CD4-positive, alpha-beta T cell (primary cell): ENCODE results near the gene CCDC28A. TPM values are rescaled to one million over a fixed set of nuclear protein-coding genes. Genes with fewer than 3 reads are reported as not detected.
A peak's percentile ranks its signal among the peaks of the same experiment; 100 is the strongest.

ENCODE experiments used
- ATAC-seq: fragments of 200-7000 bp; cut with Tn5 transposase; one replicate; pipeline ENCODE4 v1.10.0; 2022; ENCODE audit warnings: mild to moderate bottlenecking; ENCODE audit not compliant: poor library complexity
- CTCF ChIA-PET: fragments of 350-600 bp; sonication (Branson Sonifier 250); formaldehyde crosslinking; loops from one replicate; lab custom pipeline; 2021; ENCODE audit warnings: antibody characterized with exemption, inconsistent platforms; lab: Charles Lee
- POLR2A ChIA-PET: fragments of 350-600 bp; sonication (Branson Sonifier 250); formaldehyde crosslinking; loops from one replicate; lab custom pipeline; 2021; ENCODE audit warnings: antibody characterized with exemption, inconsistent platforms; lab: Charles Lee
- DNase-seq, 14 experiments: peaks; one replicate each; pipeline ENCODE4 v3.0.0-alpha.2; 2013 to 2020; ENCODE audit warnings: mixed read lengths in 2 of 14
- H3K27ac ChIP-seq, 2 donors: one replicate each; pipeline versions ENCODE4 v1.5.1 to v1.7.0; 2013; ENCODE audit warnings: low read length in 2 of 2, low read depth in 1 of 2, mild to moderate bottlenecking in 1 of 2
- H3K27me3 ChIP-seq, 2 experiments: 1 replicate in 1 of 2; 2 replicates in 1 of 2; pipeline versions ENCODE4 v1.6.1 to v1.7.0; 2013; ENCODE audit warnings: low read length in 2 of 2, control low read depth in 1 of 2, mild to moderate bottlenecking in 1 of 2, moderate library complexity in 1 of 2; ENCODE audit not compliant: insufficient read depth in 2 of 2, control insufficient read depth in 1 of 2
- H3K36me3 ChIP-seq: one replicate; pipeline ENCODE4 v1.6.1; 2013; ENCODE audit warnings: low read length, control low read depth; ENCODE audit not compliant: insufficient read depth
- H3K4me1 ChIP-seq: one replicate; pipeline ENCODE4 v1.6.1; 2013; ENCODE audit warnings: low read length, control low read depth; ENCODE audit not compliant: insufficient read depth
- H3K4me3 ChIP-seq: one replicate; pipeline ENCODE4 v1.5.1; 2013; ENCODE audit warnings: mild to moderate bottlenecking, low read length, moderate library complexity
- H3K9me3 ChIP-seq, 2 experiments: 1 replicate in 1 of 2; 2 replicates in 1 of 2; pipeline versions ENCODE4 v1.6.1 to v1.7.0; 2013; ENCODE audit warnings: low read length in 2 of 2, mild to moderate bottlenecking in 2 of 2, control low read depth in 1 of 2, moderate library complexity in 1 of 2; ENCODE audit not compliant: control insufficient read depth in 1 of 2, insufficient read depth in 1 of 2
- H3K27ac Mint-ChIP-seq: one replicate; pipeline ENCODE4 v1.8.0; 2020; ENCODE audit warnings: mixed read lengths
- H3K27me3 Mint-ChIP-seq: one replicate; pipeline ENCODE4 v1.8.0; 2021; ENCODE audit warnings: mixed read lengths
- H3K36me3 Mint-ChIP-seq: one replicate; pipeline ENCODE4 v1.8.0; 2021; ENCODE audit warnings: low read depth, mixed read lengths
- H3K4me1 Mint-ChIP-seq: one replicate; pipeline ENCODE4 v1.8.0; 2021; ENCODE audit warnings: low read depth, mixed read lengths
- H3K4me3 Mint-ChIP-seq: one replicate; pipeline ENCODE4 v1.8.0; 2020; ENCODE audit warnings: mild to moderate bottlenecking, mixed read lengths
- H3K9me3 Mint-ChIP-seq: one replicate; pipeline ENCODE4 v1.8.0; 2020; ENCODE audit warnings: mixed read lengths
- CTCF ChIP-seq: fragments of 200-600 bp; IDR thresholded peaks from one replicate; pipeline ENCODE4 v1.8.0; 2022; ENCODE audit warnings: antibody characterized with exemption, mild to moderate bottlenecking
- intact Hi-C, 2 experiments: fragments of 100-400 bp; cut with DNase I in 1 of 2; cut with micrococcal nuclease in 1 of 2; formaldehyde crosslinking; loops; one replicate each; pipeline versions ENCODE4 v1.15.1 to v1.9.0; 2023 to 2025; cut with DNase I, micrococcal nuclease
- total RNA-seq, 174 experiments: library from RNA in 2 of 174; stranded (reverse) in 2 of 174; gene quantifications; one replicate each; pipeline ENCODE4 v1.2.3 and lab custom pipeline; 2021 to 2026

The CCDC28A gene
- total RNA-seq, 2 experiments from 2014 or later, result 36.9 to 37.2 TPM

- intact Hi-C loops, result no loop called here
- H3K27me3 Mint-ChIP-seq, result no peaks in the 10 kb centered on the region
- Histone ChIP-seq H3K27me3 (no peaks in the 10 kb centered on the region), H3K4me3 (no peak overlapping the region), H3K9me3 (no peaks in the 10 kb centered on the region), H3K27ac (no peak overlapping the region), H3K4me1 (no peaks in the 10 kb centered on the region), H3K36me3 (no peaks in the 10 kb centered on the region)
- no peak overlapping the region for H3K4me3 Mint-ChIP-seq
- ChIA-PET POLR2A (no interaction called here), CTCF (no interaction called here)
- no peaks in the 10 kb centered on the region for H3K9me3 Mint-ChIP-seq
- TF ChIP-seq CTCF, result no peak
- H3K36me3 Mint-ChIP-seq, result no peaks in the 10 kb centered on the region
- no peak overlapping the region for H3K27ac Mint-ChIP-seq
- no peaks in the 10 kb centered on the region for H3K4me1 Mint-ChIP-seq
- no peak for DNase-seq
- no peak for ATAC-seq
Observed at GRCh38 chr6:138757136-138757535, 16.4 kb upstream of the CCDC28A start.

- no peak overlapping the region for H3K27ac ChIP-seq
- peak; percentile 41 for ATAC-seq
- H3K9me3 Mint-ChIP-seq, result no peaks in the 10 kb centered on the region
Observed at GRCh38 chr6:138765896-138766655, 7.5 kb upstream of the CCDC28A start.

DNA sequence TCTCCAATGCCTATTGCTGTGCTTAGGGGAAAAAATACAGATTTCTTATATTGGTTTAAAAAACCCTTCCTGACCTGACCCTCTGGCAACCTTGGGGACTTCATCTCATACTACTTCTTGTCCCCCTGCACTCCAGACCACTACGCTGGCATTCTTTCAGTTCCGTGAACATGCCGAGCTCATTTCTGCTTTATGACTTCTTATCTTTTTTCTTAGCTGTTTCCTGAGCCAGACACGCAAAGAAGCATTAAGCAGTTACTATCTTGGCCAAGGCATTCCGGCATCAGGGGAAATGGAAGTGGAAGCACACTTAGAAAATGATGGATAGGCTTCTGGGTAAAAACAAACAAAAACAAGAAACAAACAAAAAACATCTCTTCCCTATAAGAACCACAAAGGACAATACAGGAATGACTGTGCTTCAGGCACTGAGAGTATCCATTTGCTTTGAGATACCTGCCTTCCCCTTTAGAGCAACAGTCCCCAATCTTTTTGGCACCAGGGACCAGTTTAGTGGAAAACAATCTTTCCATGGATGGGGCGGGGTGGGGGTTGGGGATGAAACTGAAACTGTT lies 4.4 kb upstream of the CCDC28A start:
- peaks cover 6% of the 10 kb centered on the region for H3K4me1 ChIP-seq
- Mint-ChIP-seq H3K36me3 (peaks cover 14% of the 10 kb centered on the region), H3K9me3 (no peaks in the 10 kb centered on the region), H3K27ac (no peak overlapping the region), H3K4me1 (peaks cover 22% of the 10 kb centered on the region), H3K27me3 (no peaks in the 10 kb centered on the region), H3K4me3 (no peak overlapping the region)
- H3K27me3 ChIP-seq, result no peaks in the 10 kb centered on the region
- H3K9me3 ChIP-seq, result no peaks in the 10 kb centered on the region
- POLR2A ChIA-PET, result no interaction called here
- no peak for DNase-seq
- CTCF ChIA-PET, result interaction anchor here (1.1 kb wide), 1 partner anchor 605 kb away, joined by 3 read pairs; the partner anchor contains the start of gene CITED2
- no peaks in the 10 kb centered on the region for H3K36me3 ChIP-seq
- no peak overlapping the region for H3K27ac ChIP-seq
- no peak for ATAC-seq
- intact Hi-C loops, result loop anchor here in 1 of 2 experiments (5.0 kb wide), 1 partner anchor 342 kb away; no protein-coding TSS in a partner anchor
- TF ChIP-seq CTCF, result no peak
- no peak overlapping the region for H3K4me3 ChIP-seq

More at GRCh38 chr6:138765896-138766655, 7.5 kb upstream of the CCDC28A start:
- Histone ChIP-seq H3K4me1 (no peaks in the 10 kb centered on the region), H3K36me3 (no peaks in the 10 kb centered on the region), H3K4me3 (no peak overlapping the region), H3K27me3 (no peaks in the 10 kb centered on the region), H3K9me3 (no peaks in the 10 kb centered on the region)
- POLR2A ChIA-PET, result no interaction called here
- H3K4me3 Mint-ChIP-seq, result no peak overlapping the region
- CTCF ChIA-PET, result interaction anchor here (1.1 to 1.3 kb wide), 2 partner anchors 178 to 650 kb away, joined by 4 to 10 read pairs; no protein-coding TSS in a partner anchor
- no peaks in the 10 kb centered on the region for H3K27me3 Mint-ChIP-seq
- H3K4me1 Mint-ChIP-seq, result no peaks in the 10 kb centered on the region
- H3K36me3 Mint-ChIP-seq, result no peaks in the 10 kb centered on the region
- H3K27ac Mint-ChIP-seq, result no peak overlapping the region
- intact Hi-C loops, result loop anchor here (1.0 to 5.0 kb wide), 6 partner anchors 74 to 650 kb away; no protein-coding TSS in a partner anchor
- peak in 4 of 14 experiments; percentile 4 to 54 (median 52) for DNase-seq
- TF ChIP-seq CTCF, result peak; percentile 89
